Activated T-cell treated with anti-CD3 and anti-CD28 coated beads, Interleukin-2, amount 50 U/mL, for 24 hours (primary cell): ENCODE measurements around the gene GIGYF2.

ENCODE experiments used
- DNase-seq: peaks from one replicate; pipeline ENCODE4 v3.0.0-alpha.2; 2020
- H3K27ac Mint-ChIP-seq: 2 replicates; pipeline ENCODE4 v1.8.0; 2020; ENCODE audit warnings: mild to moderate bottlenecking, mixed read lengths
- H3K27me3 Mint-ChIP-seq: 2 replicates; pipeline ENCODE4 v1.8.0; 2020; ENCODE audit warnings: mixed read lengths
- H3K36me3 Mint-ChIP-seq: 2 replicates; pipeline ENCODE4 v1.8.0; 2020; ENCODE audit warnings: low read depth, mixed read lengths
- H3K4me1 Mint-ChIP-seq: 2 replicates; pipeline ENCODE4 v1.8.0; 2020; ENCODE audit warnings: low read depth, mixed read lengths
- H3K4me3 Mint-ChIP-seq: 2 replicates; pipeline ENCODE4 v1.8.0; 2020; ENCODE audit warnings: mild to moderate bottlenecking, moderate library complexity, mixed read lengths
- H3K9me3 Mint-ChIP-seq: 2 replicates; pipeline ENCODE4 v1.8.0; 2020; ENCODE audit warnings: mixed read lengths

Gene GIGYF2

DNA sequence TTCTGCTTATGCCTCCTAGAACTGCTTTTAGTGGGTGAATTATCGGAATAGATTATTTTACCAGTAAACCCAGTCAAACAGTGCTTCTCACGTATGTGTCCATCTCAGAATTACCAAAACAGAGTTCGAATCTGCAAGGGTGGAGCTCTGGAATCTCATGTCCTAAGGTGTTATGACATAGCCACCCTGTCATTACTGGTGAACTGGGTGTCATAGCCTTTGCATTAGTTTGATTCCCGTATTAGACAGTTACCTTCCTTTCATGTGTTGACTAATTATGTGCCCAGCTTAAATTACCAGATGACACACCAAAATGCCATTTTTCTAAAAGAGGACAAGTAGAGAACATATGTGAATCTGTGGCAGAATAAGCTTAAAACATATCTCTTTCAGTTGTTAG lies 94.4 kb downstream of the GIGYF2 start:
- no peak for DNase-seq
- Mint-ChIP-seq H3K9me3 (no peaks in the 10 kb centered on the region), H3K4me1 (peaks cover 3% of the 10 kb centered on the region), H3K27me3 (no peaks in the 10 kb centered on the region), H3K27ac (no peak overlapping the region), H3K4me3 (no peak overlapping the region), H3K36me3 (peaks cover 79% of the 10 kb centered on the region)

DNA sequence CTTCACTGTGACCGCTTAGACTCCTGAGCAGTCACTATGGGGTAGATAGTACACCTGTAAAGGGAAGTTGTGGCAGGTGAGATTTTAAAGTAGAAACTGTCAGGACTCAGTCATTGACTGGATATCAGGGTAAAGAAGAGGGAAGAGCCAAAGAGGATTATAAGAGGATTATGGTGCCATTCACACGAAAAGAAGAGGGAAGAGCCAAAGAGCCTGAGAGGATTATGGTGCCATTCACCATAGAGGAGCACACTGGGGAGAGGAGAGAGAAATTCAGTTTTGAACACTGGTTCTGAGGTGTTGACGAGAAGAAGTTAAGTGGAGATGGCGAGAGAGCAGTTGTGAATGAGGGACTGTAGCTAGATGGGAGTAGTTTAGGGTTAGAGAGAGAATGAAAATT lies 96.1 kb downstream of the GIGYF2 start:
- DNase-seq, result no peak
- H3K4me1 Mint-ChIP-seq, result no peaks in the 10 kb centered on the region
- H3K36me3 Mint-ChIP-seq, result peaks cover 78% of the 10 kb centered on the region
- H3K4me3 Mint-ChIP-seq, result no peak overlapping the region
- H3K27me3 Mint-ChIP-seq, result no peaks in the 10 kb centered on the region
- no peak overlapping the region for H3K27ac Mint-ChIP-seq
- H3K9me3 Mint-ChIP-seq, result no peaks in the 10 kb centered on the region

DNA sequence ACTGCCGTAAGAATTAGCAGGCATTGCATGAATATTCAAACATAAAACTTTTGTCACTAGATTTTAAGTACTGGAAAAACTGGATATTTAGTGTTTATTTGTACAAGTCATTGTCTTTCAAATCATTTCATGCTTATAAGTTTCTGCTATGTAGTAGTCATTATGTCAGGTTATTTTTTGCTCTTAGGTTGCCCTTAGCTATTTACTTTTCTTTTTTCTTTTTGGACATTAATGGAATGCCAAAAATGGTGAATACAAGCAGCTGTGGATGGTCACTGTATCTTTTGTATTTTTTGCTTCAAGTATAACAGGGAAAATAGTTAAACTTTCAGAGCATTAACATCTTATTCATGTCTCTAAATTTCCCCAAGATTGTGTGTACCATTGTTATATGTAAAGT lies 97.8 kb downstream of the GIGYF2 start:
- H3K27me3 Mint-ChIP-seq, result no peaks in the 10 kb centered on the region
- peak overlapping the region; percentile 5 for H3K27ac Mint-ChIP-seq
- no peaks in the 10 kb centered on the region for H3K4me1 Mint-ChIP-seq
- peaks cover under 1% of the 10 kb centered on the region for H3K9me3 Mint-ChIP-seq
- peaks cover 76% of the 10 kb centered on the region for H3K36me3 Mint-ChIP-seq
- no peak overlapping the region for H3K4me3 Mint-ChIP-seq
- DNase-seq, result no peak

DNA sequence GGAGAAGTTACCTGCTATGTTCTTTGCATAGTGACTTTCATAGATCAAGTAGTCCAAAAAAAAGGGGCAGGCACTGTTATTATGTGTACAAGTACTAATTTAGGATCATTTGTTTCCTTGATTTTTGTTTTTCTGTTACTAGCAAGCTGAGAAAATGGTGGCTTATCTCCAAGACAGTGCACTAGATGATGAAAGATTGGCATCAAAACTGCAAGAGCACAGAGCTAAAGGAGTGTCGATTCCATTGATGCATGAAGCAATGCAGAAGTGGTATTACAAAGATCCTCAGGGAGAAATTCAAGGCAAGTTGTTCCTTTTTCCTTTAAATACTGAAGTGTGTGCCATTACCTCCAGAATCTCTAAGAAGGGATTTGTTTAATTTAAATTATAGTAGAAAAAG lies 98.8 kb downstream of the GIGYF2 start:
- Mint-ChIP-seq H3K36me3 (peaks cover 76% of the 10 kb centered on the region), H3K27me3 (no peaks in the 10 kb centered on the region), H3K9me3 (peaks cover 5% of the 10 kb centered on the region), H3K4me1 (no peaks in the 10 kb centered on the region), H3K4me3 (no peak overlapping the region), H3K27ac (no peak overlapping the region)
- DNase-seq, result no peak

DNA sequence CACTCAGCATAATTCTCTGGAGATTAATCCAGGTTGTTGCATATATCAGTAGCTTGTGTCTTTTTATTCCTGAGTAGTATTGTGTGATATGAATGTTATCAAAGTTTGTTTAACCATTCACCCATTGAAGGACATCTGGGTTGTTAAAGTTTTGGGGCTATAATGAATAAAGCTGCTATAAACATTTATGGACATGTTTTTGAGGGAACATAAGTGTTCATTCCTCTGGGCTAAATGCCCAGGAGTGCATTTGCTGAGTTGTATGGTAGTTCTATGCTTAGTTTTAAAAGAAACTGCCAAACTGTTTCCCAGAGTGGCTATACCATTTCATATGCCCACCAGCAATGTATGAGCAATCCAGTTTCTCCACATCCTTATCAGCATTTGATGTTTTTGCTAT lies 101.1 kb downstream of the GIGYF2 start:
- no peak for DNase-seq
- Mint-ChIP-seq H3K27ac (no peak overlapping the region), H3K4me1 (no peaks in the 10 kb centered on the region), H3K9me3 (peaks cover 9% of the 10 kb centered on the region), H3K36me3 (peaks cover 85% of the 10 kb centered on the region), H3K27me3 (no peaks in the 10 kb centered on the region), H3K4me3 (no peak overlapping the region)

DNA sequence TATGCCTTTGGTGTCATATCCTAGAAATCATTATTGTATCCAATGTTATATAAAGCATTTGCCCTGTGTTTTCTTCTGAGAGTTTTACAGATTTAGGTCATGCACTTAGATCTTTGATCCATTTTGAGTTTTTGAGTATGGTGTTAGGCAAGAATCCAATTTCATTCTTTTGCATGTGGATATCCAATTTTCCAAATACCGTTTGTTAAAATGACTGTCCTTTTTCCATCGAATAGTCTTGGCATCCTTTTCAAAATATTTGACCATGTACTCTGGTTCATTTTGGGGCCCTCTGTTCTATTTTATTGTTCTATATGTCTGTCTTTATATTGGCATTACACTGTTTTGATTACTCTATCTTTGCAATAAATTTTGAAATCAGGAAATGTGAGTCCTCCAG lies 103.0 kb downstream of the GIGYF2 start:
- Mint-ChIP-seq H3K4me1 (no peaks in the 10 kb centered on the region), H3K9me3 (peaks cover 9% of the 10 kb centered on the region), H3K27ac (no peak overlapping the region), H3K36me3 (peaks cover 90% of the 10 kb centered on the region), H3K4me3 (no peak overlapping the region), H3K27me3 (no peaks in the 10 kb centered on the region)
- no peak for DNase-seq

DNA sequence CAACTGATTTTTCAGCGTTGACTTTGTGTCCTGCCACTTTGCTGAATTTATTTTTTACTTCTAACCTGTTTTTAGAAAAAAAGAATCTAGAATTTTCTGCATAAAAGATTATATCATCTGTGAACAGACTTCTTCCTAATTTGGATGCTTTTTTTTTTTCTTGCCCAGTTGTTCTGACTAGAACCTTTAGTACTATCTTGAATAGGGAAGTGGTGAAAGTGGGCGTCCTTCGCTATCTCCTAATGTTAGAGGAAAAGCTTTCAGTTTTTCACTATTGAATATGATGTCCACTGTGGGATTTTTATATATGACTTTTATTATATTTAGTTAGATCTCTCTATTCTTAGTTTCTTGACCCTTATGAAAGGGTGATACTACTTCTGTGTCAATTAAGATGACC lies 105.0 kb downstream of the GIGYF2 start:
- Mint-ChIP-seq H3K4me1 (no peaks in the 10 kb centered on the region), H3K36me3 (peaks cover 89% of the 10 kb centered on the region), H3K9me3 (peaks cover 9% of the 10 kb centered on the region), H3K27ac (no peak overlapping the region), H3K27me3 (no peaks in the 10 kb centered on the region), H3K4me3 (no peak overlapping the region)
- no peak for DNase-seq

DNA sequence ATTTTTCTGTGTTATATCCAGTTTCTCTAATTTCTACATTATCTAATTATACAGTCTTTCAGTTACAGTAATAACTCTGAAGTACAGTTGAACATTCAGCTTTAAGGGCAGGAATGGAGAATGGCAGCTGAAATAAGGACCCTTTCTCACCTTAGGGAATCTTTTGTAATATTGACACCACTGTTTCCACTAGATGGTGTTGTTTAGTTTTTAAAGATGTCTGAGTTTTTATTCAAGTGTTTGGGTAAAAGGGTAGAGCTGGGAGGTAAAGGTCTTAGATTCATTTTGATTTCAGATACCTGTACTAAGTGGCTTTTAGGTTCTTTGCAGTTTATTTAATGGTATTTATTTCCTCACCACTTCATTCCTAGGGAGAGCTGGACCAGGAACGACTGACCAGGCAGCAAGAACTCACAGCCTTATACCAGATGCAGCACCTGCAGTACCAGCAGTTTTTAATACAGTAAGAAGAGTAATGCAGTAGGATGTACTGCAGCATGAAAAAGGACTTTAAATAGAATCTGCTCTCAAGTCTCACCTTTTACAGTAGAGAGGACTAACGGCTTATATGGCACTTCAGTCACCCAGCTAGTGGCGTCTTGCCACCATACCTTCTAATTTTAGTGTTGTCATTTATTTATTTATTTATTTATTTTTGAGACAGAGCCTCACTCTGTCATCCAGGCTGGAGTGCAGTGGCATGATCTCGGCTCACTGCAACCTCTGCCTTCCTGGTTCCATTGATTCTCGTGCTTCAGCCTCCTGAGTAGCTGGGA lies 112.4 kb downstream of the GIGYF2 start:
- Mint-ChIP-seq H3K9me3 (no peaks in the 10 kb centered on the region), H3K27ac (no peak overlapping the region), H3K36me3 (peaks cover 86% of the 10 kb centered on the region), H3K4me3 (no peak overlapping the region), H3K4me1 (peaks cover 3% of the 10 kb centered on the region), H3K27me3 (no peaks in the 10 kb centered on the region)
- no peak for DNase-seq

DNA sequence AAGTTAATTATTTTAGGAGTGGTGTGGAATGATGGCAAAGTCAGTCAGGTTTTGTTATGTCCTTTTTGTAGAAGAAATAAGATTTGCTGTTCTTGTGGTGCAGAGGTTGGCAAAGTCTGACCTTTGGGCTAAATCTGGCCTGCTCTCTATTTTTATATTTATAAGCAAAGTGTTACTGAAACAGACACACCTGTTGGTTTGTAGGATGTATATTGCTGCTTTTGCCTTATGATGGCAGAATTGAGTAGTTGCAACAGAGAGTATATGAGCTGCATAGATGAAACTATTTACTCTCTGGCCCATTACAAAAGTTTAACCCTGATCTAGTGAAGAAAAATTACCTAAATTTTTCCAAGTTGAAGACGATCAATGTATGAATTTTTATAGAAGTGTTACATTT lies 113.3 kb downstream of the GIGYF2 start:
- Mint-ChIP-seq H3K27me3 (no peaks in the 10 kb centered on the region), H3K27ac (no peak overlapping the region), H3K4me1 (peaks cover 3% of the 10 kb centered on the region), H3K4me3 (no peak overlapping the region), H3K9me3 (no peaks in the 10 kb centered on the region), H3K36me3 (peaks cover 86% of the 10 kb centered on the region)
- DNase-seq, result no peak

DNA sequence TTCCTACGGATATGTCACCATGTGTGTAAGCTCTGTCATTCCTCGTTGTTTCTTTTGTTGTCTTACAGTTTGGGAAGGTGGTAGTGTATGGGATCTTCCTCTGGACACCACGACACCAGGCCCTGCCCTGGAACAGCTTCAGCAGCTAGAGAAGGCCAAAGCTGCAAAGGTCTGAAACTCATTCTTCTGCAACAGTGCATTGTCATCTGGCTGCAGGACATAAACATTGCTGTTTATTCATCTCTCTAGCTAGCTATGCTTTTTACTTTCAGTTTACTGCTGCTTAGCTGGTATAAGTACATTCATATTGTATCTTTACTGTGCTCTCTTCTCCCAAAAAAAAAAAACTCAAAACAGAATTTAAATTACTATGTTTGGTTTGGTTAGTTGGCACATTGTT lies 118.4 kb downstream of the GIGYF2 start:
- Mint-ChIP-seq H3K27ac (no peak overlapping the region), H3K9me3 (no peaks in the 10 kb centered on the region), H3K4me1 (peaks cover 3% of the 10 kb centered on the region), H3K27me3 (no peaks in the 10 kb centered on the region), H3K36me3 (peaks cover 94% of the 10 kb centered on the region), H3K4me3 (no peak overlapping the region)
- no peak for DNase-seq

DNA sequence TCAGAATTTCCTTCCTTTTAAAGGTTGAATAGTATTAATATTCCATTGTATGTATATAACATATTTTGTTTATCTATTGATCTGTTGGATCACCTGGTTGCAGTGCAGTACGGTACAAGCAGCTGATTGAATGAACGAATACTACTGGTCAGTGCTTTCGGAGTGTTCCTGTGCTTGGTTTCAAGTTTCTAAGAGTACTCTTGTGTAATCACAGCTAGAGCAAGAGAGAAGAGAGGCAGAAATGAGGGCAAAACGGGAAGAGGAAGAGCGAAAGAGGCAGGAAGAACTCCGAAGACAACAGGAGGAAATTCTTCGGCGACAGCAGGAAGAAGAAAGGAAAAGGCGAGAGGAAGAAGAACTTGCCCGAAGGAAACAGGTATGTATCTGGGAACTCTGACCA lies 119.5 kb downstream of the GIGYF2 start:
- peak overlapping the region; percentile 6 for H3K27ac Mint-ChIP-seq
- DNase-seq, result no peak
- no peaks in the 10 kb centered on the region for H3K9me3 Mint-ChIP-seq
- no peaks in the 10 kb centered on the region for H3K27me3 Mint-ChIP-seq
- H3K4me3 Mint-ChIP-seq, result no peak overlapping the region
- H3K4me1 Mint-ChIP-seq, result no peaks in the 10 kb centered on the region
- H3K36me3 Mint-ChIP-seq, result peaks cover 94% of the 10 kb centered on the region

DNA sequence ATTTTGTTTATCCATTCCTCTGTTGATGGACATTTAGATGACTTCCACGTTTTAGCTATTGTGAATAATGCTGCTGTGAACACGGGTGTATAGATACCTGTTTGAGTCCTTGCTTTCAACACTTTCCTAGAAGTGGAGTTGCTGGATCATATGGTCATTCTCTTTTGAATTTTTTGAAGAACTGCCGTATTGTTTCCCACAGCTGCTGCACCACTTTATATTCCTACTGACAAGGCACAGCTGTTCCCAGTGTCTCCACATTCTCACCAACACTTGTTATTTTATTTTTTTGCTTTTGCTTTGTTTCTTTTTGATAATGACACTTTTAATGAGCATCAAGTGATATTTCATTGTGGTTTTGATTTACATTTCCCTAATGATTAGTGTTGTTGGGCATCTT lies 120.6 kb downstream of the GIGYF2 start:
- Mint-ChIP-seq H3K4me1 (no peaks in the 10 kb centered on the region), H3K27me3 (no peaks in the 10 kb centered on the region), H3K4me3 (no peak overlapping the region), H3K36me3 (peaks cover 94% of the 10 kb centered on the region), H3K27ac (peak overlapping the region; percentile 6), H3K9me3 (no peaks in the 10 kb centered on the region)
- no peak for DNase-seq

DNA sequence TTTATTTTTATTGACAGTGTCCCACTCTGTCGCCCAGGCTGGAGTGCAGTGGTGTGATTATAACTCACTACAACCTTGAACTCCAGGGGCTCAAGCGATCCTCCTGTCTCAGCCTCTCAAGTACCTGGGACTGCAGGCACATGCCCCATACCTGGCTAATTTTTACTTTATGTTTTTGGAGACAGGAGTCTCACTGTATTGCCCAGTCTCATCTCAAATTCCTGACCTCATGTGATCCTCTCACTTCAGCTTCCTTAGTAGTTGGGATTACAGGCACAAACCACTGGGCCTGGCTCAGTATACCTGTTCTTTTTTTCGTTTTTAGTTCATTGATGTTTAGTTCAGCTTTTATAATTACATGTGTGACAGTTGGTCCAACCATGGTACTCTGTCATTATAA lies 132.9 kb downstream of the GIGYF2 start:
- H3K9me3 Mint-ChIP-seq, result peaks cover under 1% of the 10 kb centered on the region

DNA sequence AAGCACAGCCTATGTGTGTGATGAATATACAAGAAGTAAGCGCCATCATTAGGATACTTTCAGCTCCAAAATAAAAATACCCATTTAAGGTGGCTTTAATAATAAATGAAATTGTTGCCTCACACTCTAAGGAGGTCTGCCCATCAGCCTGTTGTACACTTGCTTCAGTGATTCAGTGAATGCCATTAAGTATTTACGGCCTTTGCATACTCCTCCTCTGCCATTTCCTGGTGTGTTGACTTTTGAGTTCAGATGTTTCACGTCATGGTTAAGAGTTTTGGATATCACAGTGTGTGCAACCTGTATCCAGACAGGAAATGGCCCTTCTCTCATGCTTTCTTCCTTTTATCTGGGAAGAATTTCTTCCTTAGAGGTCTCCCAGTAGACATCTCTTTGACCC lies 134.4 kb downstream of the GIGYF2 start:
- H3K36me3 Mint-ChIP-seq, result peaks cover 82% of the 10 kb centered on the region
- no peak overlapping the region for H3K4me3 Mint-ChIP-seq
- H3K27me3 Mint-ChIP-seq, result no peaks in the 10 kb centered on the region
- no peak for DNase-seq
- H3K9me3 Mint-ChIP-seq, result no peaks in the 10 kb centered on the region
- H3K4me1 Mint-ChIP-seq, result peaks cover 7% of the 10 kb centered on the region
- H3K27ac Mint-ChIP-seq, result no peak overlapping the region

More for the DNA sequence above, 132.9 kb downstream of the GIGYF2 start:
- Mint-ChIP-seq H3K27me3 (no peaks in the 10 kb centered on the region), H3K4me3 (no peak overlapping the region), H3K27ac (no peak overlapping the region), H3K4me1 (peaks cover 9% of the 10 kb centered on the region), H3K36me3 (peaks cover 88% of the 10 kb centered on the region)
- no peak for DNase-seq

DNA sequence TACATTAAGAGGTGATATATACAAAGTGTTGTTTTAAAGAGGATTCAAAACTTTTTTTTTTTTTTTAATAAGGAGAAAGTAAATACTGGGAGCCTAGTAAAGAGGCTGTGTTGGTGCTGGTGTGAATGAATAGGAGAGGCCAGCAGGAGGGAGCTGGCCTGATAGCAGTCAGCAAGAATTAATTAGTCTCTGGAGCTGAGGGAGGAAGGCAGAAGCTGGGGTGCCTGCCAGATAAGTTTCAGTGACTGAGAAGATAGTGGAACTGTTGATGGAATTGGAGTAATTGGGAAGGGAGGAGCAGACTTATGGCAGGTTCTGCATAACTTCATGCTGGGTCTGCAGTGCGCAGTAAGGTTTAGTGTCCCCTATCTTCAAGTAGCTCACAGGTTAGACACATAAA lies 136.7 kb downstream of the GIGYF2 start:
- no peaks in the 10 kb centered on the region for H3K27me3 Mint-ChIP-seq
- H3K4me1 Mint-ChIP-seq, result peaks cover 25% of the 10 kb centered on the region
- peaks cover 89% of the 10 kb centered on the region for H3K36me3 Mint-ChIP-seq
- H3K27ac Mint-ChIP-seq, result peak overlapping the region; percentile 23
- H3K4me3 Mint-ChIP-seq, result no peak overlapping the region
- no peak for DNase-seq
- no peaks in the 10 kb centered on the region for H3K9me3 Mint-ChIP-seq
